ENCODE data around the gene MPP7. TPM values are rescaled to one million over a fixed set of nuclear protein-coding genes. Genes with fewer than 3 reads are reported as not detected.

MPP7 gene
- total RNA-seq, 5 donors from 2014 or later (not counting 1 experiment from before 2014, with no cell fraction given) = 22.8 to 35.8 (median 26.0) TPM

- Histone ChIP-seq H3K27me3 (replicated peaks in 1 of 2; ENCODE audit: control insufficient read depth in 2 of 2, extremely low read depth in 1 of 2, insufficient read depth in 2 of 2, low read length in 1 of 2) (no peaks in the 10 kb centered on the region), H3K9me3 (no peaks in the 10 kb centered on the region), H3K4me3 (ENCODE audit: control insufficient read depth in 1 of 2, extremely low read depth in 1 of 2, low read length in 1 of 2) (no peak overlapping the region), H3K36me3 (ENCODE audit: control insufficient read depth in 2 of 2, extremely low read depth in 1 of 2, insufficient read depth in 1 of 2, low read length in 1 of 2) (peaks cover 0 to 3% of the 10 kb centered on the region in 2 donors), H3K27ac (ENCODE audit: low read length) (no peak overlapping the region), H3K4me1 (ENCODE audit: control insufficient read depth in 1 of 2, extremely low read depth in 1 of 2, insufficient read depth in 2 of 2, low read length in 2 of 2) (no peaks in the 10 kb centered on the region)
- H3K27ac Mint-ChIP-seq = no peak overlapping the region
- ChIA-PET CTCF (interaction anchor here (0.5 to 1.1 kb wide), 3 partner anchors 117 to 1042 kb away, joined by 3 read pairs; no protein-coding TSS in a partner anchor), POLR2A (interaction anchor here in 1 of 2 donors (0.6 kb wide), 1 partner anchor 29 kb away, joined by 3 read pairs; no protein-coding TSS in a partner anchor)
- DNase-seq = no peak
- H3K9me3 Mint-ChIP-seq = no peaks in the 10 kb centered on the region
- peaks cover 21% of the 10 kb centered on the region for H3K36me3 Mint-ChIP-seq
- no peak overlapping the region for H3K4me3 Mint-ChIP-seq
- no peaks in the 10 kb centered on the region for H3K27me3 Mint-ChIP-seq
- WGBS (ENCODE audit: insufficient coverage) = 89% methylated on average over 5 of the region's 10 CpGs
- peaks cover 28 to 45% (median 36%) of the 10 kb centered on the region in 3 donors for H3K4me1 Mint-ChIP-seq
- ATAC-seq (replicated peaks in 1 of 4) = no peak
These were observed 39.6 kb downstream of the MPP7 start for GRCh38 chr10:28263136-28263857.

DNA sequence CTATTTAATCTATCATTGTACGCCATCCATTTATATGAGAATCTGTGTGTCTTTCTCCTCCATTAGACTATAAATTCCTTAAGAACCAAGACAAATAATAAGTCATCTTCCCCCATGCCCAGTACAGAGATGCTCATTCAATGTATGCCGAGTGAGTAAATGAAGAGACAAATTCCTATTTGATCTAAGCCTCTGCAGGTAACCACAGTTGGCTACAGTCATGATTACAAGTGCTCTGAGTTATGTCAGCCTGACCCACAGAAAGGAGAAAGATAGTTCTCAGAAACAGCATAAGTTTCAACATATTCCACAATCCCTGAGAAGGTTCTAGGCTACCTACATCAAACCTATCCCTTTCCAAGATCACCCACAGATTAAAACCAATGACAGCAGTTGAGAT is 46.1 kb downstream of the MPP7 start:
- Mint-ChIP-seq H3K4me1 (peaks cover 35 to 54% (median 37%) of the 10 kb centered on the region in 3 donors), H3K4me3 (no peak overlapping the region), H3K36me3 (no peaks in the 10 kb centered on the region), H3K27ac (no peak overlapping the region), H3K27me3 (no peaks in the 10 kb centered on the region), H3K9me3 (no peaks in the 10 kb centered on the region)
- Histone ChIP-seq H3K27ac (ENCODE audit: low read length) (no peak overlapping the region), H3K27me3 (replicated peaks in 1 of 2; ENCODE audit: control insufficient read depth in 2 of 2, extremely low read depth in 1 of 2, insufficient read depth in 2 of 2, low read length in 1 of 2) (no peaks in the 10 kb centered on the region), H3K4me3 (ENCODE audit: control insufficient read depth in 1 of 2, extremely low read depth in 1 of 2, low read length in 1 of 2) (no peak overlapping the region), H3K4me1 (ENCODE audit: control insufficient read depth in 1 of 2, extremely low read depth in 1 of 2, insufficient read depth in 2 of 2, low read length in 2 of 2) (no peaks in the 10 kb centered on the region), H3K9me3 (no peaks in the 10 kb centered on the region), H3K36me3 (ENCODE audit: control insufficient read depth in 2 of 2, extremely low read depth in 1 of 2, insufficient read depth in 1 of 2, low read length in 1 of 2) (no peaks in the 10 kb centered on the region)
- DNase-seq = no peak
- POLR2A ChIA-PET = no interaction called here
- WGBS (ENCODE audit: insufficient coverage) = no CpG with 5 or more reads among the region's 2 CpGs
- CTCF ChIA-PET = no interaction called here
- no peak for ATAC-seq (replicated peaks in 1 of 4)

DNA sequence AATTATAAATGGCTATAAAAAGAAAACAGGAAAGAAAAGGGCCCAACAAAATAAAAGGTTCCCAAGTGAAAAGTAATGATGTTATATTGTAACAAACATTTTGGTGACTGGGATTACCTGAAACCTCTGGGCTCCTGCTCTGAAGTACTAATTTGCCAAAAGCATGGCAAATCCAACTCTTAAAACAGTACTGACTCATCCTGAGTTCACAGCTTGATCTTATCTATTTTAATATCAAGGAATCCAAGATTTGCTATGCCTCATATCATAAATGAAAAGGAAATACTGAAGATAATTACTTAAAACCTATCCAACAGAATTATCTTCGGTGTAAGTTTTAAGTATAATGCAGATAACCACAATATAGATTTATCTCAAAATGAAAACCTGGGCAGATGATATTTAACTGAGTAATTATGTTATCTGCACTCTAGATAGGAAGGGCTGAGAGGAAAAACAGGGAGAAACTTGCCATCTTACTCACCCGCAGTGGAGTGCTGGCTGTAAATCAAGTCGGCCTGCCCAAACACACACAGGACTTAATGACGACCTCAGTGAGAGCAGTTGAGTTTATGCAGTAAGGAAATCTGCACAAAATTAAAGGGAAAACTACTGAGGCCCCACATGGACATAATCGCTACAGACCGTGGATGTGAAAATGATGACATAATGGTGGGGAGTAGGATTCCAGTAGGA is 48.4 kb downstream of the MPP7 start:
- Histone ChIP-seq H3K27ac (ENCODE audit: low read length) (no peak overlapping the region), H3K9me3 (no peaks in the 10 kb centered on the region), H3K4me1 (ENCODE audit: control insufficient read depth in 1 of 2, extremely low read depth in 1 of 2, insufficient read depth in 2 of 2, low read length in 2 of 2) (no peaks in the 10 kb centered on the region), H3K4me3 (ENCODE audit: control insufficient read depth in 1 of 2, extremely low read depth in 1 of 2, low read length in 1 of 2) (no peak overlapping the region), H3K27me3 (replicated peaks in 1 of 2; ENCODE audit: control insufficient read depth in 2 of 2, extremely low read depth in 1 of 2, insufficient read depth in 2 of 2, low read length in 1 of 2) (no peaks in the 10 kb centered on the region), H3K36me3 (ENCODE audit: control insufficient read depth in 2 of 2, extremely low read depth in 1 of 2, insufficient read depth in 1 of 2, low read length in 1 of 2) (no peaks in the 10 kb centered on the region)
- H3K36me3 Mint-ChIP-seq = no peaks in the 10 kb centered on the region
- peaks cover 27 to 43% (median 32%) of the 10 kb centered on the region in 3 donors for H3K4me1 Mint-ChIP-seq
- H3K27me3 Mint-ChIP-seq = no peaks in the 10 kb centered on the region
- ChIA-PET POLR2A (interaction anchor here in 1 of 2 donors (1.2 kb wide), 1 partner anchor 49 kb away, joined by 4 read pairs; the partner anchor contains the start of gene MPP7), CTCF (interaction anchor here (0.7 to 5.4 kb wide), 6 partner anchors 11 to 519 kb away, joined by 3 to 61 read pairs (median 7); partner anchors contain the start of gene MPP7 (in 1 of the 2))
- ATAC-seq (replicated peaks in 1 of 4) = no peak
- WGBS (ENCODE audit: insufficient coverage) = no CpG with 5 or more reads among the region's 6 CpGs
- DNase-seq = no peak
- no peak overlapping the region for H3K4me3 Mint-ChIP-seq
- peak overlapping the region in 1 of 2 donors; percentile 60 for H3K27ac Mint-ChIP-seq
- H3K9me3 Mint-ChIP-seq = no peaks in the 10 kb centered on the region

GRCh38 chr10:28253169-28253785 is 49.6 kb downstream of the MPP7 start:
- H3K4me1 Mint-ChIP-seq = peaks cover 33 to 44% (median 33%) of the 10 kb centered on the region in 3 donors

More at GRCh38 chr10:28253169-28253785, 49.6 kb downstream of the MPP7 start:
- Histone ChIP-seq H3K27me3 (replicated peaks in 1 of 2; ENCODE audit: control insufficient read depth in 2 of 2, extremely low read depth in 1 of 2, insufficient read depth in 2 of 2, low read length in 1 of 2) (no peaks in the 10 kb centered on the region), H3K36me3 (ENCODE audit: control insufficient read depth in 2 of 2, extremely low read depth in 1 of 2, insufficient read depth in 1 of 2, low read length in 1 of 2) (no peaks in the 10 kb centered on the region), H3K4me3 (ENCODE audit: control insufficient read depth in 1 of 2, extremely low read depth in 1 of 2, low read length in 1 of 2) (no peak overlapping the region), H3K9me3 (no peaks in the 10 kb centered on the region), H3K4me1 (ENCODE audit: control insufficient read depth in 1 of 2, extremely low read depth in 1 of 2, insufficient read depth in 2 of 2, low read length in 2 of 2) (no peaks in the 10 kb centered on the region), H3K27ac (ENCODE audit: low read length) (no peak overlapping the region)
- ChIA-PET POLR2A (interaction anchor here in 1 of 2 donors (0.6 kb wide), 1 partner anchor 1970 kb away, joined by 3 read pairs; no protein-coding TSS in a partner anchor), CTCF (interaction anchor here (0.7 to 5.4 kb wide), 8 partner anchors 10 to 129 kb away, joined by 3 to 61 read pairs (median 4); partner anchors contain the start of gene MPP7 (in 1 of the 2))
- no peaks in the 10 kb centered on the region for H3K36me3 Mint-ChIP-seq
- no peaks in the 10 kb centered on the region for H3K9me3 Mint-ChIP-seq
- 90% methylated on average over 6 of the region's 11 CpGs for WGBS (ENCODE audit: insufficient coverage)
- ATAC-seq (replicated peaks in 1 of 4) (no peak), DNase-seq (no peak)
- H3K27ac Mint-ChIP-seq = no peak overlapping the region
- no peak overlapping the region for H3K4me3 Mint-ChIP-seq
- H3K27me3 Mint-ChIP-seq = no peaks in the 10 kb centered on the region

Other genes starting within 250 kb of the MPP7 start
- gene WAC, start 230.1 kb upstream of the MPP7 start, total RNA-seq = 100 to 1,000 TPM; 142 to 184 (median 157) TPM